DOHH2 (cell line): ENCODE measurements around the gene MGMT.

Source experiments
- CTCF ChIP-seq: fragments of 200-600 bp; sonication (generic); IDR thresholded peaks from one replicate; pipeline ENCODE4 v1.5.1; 2014; ENCODE audit warnings: antibody characterized with exemption, mild to moderate bottlenecking, low read depth, low read length; ENCODE audit not compliant: poor library complexity, severe bottlenecking
- EZH2phosphoT487 ChIP-seq: fragments of 200-600 bp; sonication (generic); IDR thresholded peaks from 2 replicates; pipeline ENCODE4 v1.6.1; 2017; ENCODE audit warnings: borderline replicate concordance, mild to moderate bottlenecking, antibody characterized with exemption, low read length, moderate library complexity, mixed read lengths

- TF ChIP-seq CTCF (no peak), EZH2phosphoT487 (no peak)
Measured at GRCh38 chr10:129609551-129609950, 142.5 kb downstream of the MGMT start.
